ENCODE measurements around the gene MEGF11. TPM values are rescaled to one million over a fixed set of nuclear protein-coding genes. Genes with fewer than 3 reads are reported as not detected.

The MEGF11 gene
- polyA plus RNA-seq, 3 donors, result not detected

DNA sequence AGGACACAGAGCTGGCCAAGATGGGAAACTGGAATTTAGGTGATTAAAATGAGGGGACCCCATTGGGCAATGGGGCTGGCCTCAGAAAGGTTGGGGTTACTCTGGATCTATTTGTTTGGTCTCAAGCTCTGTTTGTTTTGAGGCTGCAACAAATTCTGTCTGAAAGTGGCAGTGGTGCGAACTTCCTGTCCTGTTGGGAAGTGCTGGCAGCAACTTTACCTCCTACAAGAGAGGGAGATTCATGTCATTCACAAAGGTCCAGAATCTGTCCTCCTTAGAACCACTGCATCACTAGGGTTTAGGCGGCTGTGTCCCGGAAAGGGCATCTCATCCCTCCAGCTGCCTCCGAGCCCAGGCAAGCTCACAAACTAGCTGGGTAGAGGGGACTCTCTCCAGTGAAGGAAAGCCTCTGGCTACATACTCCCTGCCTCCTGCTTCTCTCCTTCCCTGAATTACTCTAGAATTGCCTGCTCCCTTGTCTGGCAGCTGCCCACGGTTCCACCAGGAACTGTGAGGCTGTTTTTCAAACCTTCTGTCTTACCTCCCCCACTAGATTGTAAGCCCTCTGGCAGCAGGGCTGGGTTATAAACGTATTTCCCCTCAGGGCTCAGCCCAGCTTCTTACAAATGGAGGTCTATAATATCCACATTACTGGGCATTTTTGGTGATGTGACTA lies 23.6 kb downstream of the MEGF11 start:
- TF ChIP-seq, protein P1, sequence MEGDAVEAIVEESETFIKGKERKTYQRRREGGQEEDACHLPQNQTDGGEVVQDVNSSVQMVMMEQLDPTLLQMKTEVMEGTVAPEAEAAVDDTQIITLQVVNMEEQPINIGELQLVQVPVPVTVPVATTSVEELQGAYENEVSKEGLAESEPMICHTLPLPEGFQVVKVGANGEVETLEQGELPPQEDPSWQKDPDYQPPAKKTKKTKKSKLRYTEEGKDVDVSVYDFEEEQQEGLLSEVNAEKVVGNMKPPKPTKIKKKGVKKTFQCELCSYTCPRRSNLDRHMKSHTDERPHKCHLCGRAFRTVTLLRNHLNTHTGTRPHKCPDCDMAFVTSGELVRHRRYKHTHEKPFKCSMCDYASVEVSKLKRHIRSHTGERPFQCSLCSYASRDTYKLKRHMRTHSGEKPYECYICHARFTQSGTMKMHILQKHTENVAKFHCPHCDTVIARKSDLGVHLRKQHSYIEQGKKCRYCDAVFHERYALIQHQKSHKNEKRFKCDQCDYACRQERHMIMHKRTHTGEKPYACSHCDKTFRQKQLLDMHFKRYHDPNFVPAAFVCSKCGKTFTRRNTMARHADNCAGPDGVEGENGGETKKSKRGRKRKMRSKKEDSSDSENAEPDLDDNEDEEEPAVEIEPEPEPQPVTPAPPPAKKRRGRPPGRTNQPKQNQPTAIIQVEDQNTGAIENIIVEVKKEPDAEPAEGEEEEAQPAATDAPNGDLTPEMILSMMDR (IDR thresholded peaks at IDR 0.05), result no peak
- Histone ChIP-seq H3K27ac (ENCODE audit: low read depth in 1 of 2, low read length in 2 of 2) (no peak overlapping the region), H4K20me1 (ENCODE audit: insufficient read depth, low read length) (no peaks in the 10 kb centered on the region), H3K36me3 (replicated peaks in 1 of 2; ENCODE audit: control insufficient read depth in 1 of 2, insufficient read depth in 2 of 2, low read length in 2 of 2) (no peaks in the 10 kb centered on the region), H3K27me3 (ENCODE audit: control insufficient read depth in 2 of 2, insufficient read depth in 2 of 2, low read length in 2 of 2) (no peaks in the 10 kb centered on the region), H3K9me3 (replicated peaks in 1 of 2; ENCODE audit: control insufficient read depth in 1 of 2, insufficient read depth in 1 of 2, low read length in 2 of 2) (no peaks in the 10 kb centered on the region), H3K79me2 (ENCODE audit: insufficient read depth, low read length) (no peaks in the 10 kb centered on the region), H3K9ac (ENCODE audit: insufficient read depth, low read length, poor library complexity, severe bottlenecking) (no peak overlapping the region), H3K4me2 (replicated peaks; ENCODE audit: extremely low read depth, low read length, poor library complexity, severe bottlenecking) (no peak overlapping the region), H3K4me3 (replicated peaks in 1 of 3; ENCODE audit: low read depth in 2 of 3, low read length in 3 of 3) (no peak overlapping the region), H3K4me1 (ENCODE audit: control insufficient read depth in 1 of 2, insufficient read depth in 2 of 2, low read length in 2 of 2) (no peaks in the 10 kb centered on the region), H2AFZ (ENCODE audit: insufficient read depth, low read depth, low read length, poor library complexity, severe bottlenecking) (no peak overlapping the region)
- Mint-ChIP-seq H3K36me3 (no peaks in the 10 kb centered on the region), H3K27ac (no peak overlapping the region), H3K9me3 (peaks cover 0 to 7% (median 0%) of the 10 kb centered on the region in 7 donors), H3K4me1 (peaks cover 4% of the 10 kb centered on the region), H3K27me3 (ENCODE audit: low read depth in 3 of 3) (peaks cover 2 to 9% (median 3%) of the 10 kb centered on the region in 3 donors), H3K4me3 (no peak overlapping the region)
- 67% methylated on average over 1 of the region's 6 CpGs for WGBS (ENCODE audit: insufficient coverage)
- DNase-seq, result no peak
- intact Hi-C loops (cut with micrococcal nuclease), result no loop called here

DNA sequence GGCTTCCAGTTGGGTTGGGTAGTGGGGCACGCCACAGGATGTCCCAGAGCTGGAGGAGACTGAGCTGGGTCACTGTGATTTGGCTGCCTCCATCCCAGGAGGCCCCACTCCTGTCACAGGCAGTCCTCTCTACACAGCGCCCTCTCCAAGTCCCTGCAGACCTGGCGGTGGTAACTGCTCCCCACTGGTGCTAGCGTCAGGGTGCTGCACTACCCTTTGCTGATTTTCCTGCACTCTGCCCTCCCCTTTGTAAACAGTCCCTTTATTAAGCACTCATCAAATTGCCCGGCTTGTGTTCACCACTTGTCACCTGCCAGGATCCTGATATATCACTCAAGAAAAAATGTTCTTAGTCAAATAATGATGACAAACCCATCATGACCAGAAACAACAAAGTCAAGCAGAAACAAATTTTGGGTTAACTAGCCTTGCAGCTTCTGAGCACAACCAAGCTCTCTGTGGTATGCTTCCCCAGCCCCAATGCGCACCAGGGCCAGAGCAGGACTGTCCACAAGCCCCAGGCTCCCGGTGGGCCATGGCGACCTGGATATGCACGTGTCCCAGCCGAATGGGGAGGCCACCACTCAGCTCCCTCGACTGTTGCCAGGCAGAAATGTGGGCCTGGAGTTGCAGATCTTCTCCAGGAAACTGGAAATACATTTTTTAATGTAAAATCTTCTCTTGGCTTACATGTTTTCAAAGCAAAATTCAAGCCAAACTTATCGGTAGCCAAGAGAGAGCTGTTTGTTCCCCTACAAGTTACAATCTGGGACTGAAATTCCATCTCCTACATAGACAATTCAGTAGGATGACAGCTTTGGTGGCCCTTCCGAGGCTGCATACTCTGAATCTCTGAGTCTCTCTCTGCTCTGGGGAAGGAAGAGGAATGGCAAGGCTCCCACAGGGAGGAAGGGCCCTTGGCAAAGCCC lies 24.5 kb downstream of the MEGF11 start:
- Histone ChIP-seq H3K9me3 (replicated peaks in 1 of 2; ENCODE audit: control insufficient read depth in 1 of 2, insufficient read depth in 1 of 2, low read length in 2 of 2) (no peaks in the 10 kb centered on the region), H4K20me1 (ENCODE audit: insufficient read depth, low read length) (no peaks in the 10 kb centered on the region), H3K9ac (ENCODE audit: insufficient read depth, low read length, poor library complexity, severe bottlenecking) (no peak overlapping the region), H2AFZ (ENCODE audit: insufficient read depth, low read depth, low read length, poor library complexity, severe bottlenecking) (no peak overlapping the region), H3K4me3 (replicated peaks in 1 of 3; ENCODE audit: low read depth in 2 of 3, low read length in 3 of 3) (no peak overlapping the region), H3K27ac (ENCODE audit: low read depth in 1 of 2, low read length in 2 of 2) (no peak overlapping the region), H3K4me1 (ENCODE audit: control insufficient read depth in 1 of 2, insufficient read depth in 2 of 2, low read length in 2 of 2) (no peaks in the 10 kb centered on the region), H3K79me2 (ENCODE audit: insufficient read depth, low read length) (no peaks in the 10 kb centered on the region), H3K27me3 (ENCODE audit: control insufficient read depth in 2 of 2, insufficient read depth in 2 of 2, low read length in 2 of 2) (no peaks in the 10 kb centered on the region), H3K36me3 (replicated peaks in 1 of 2; ENCODE audit: control insufficient read depth in 1 of 2, insufficient read depth in 2 of 2, low read length in 2 of 2) (no peaks in the 10 kb centered on the region), H3K4me2 (replicated peaks; ENCODE audit: extremely low read depth, low read length, poor library complexity, severe bottlenecking) (no peak overlapping the region)
- Mint-ChIP-seq H3K36me3 (no peaks in the 10 kb centered on the region), H3K4me1 (peaks cover 4% of the 10 kb centered on the region), H3K27ac (no peak overlapping the region), H3K4me3 (no peak overlapping the region), H3K9me3 (peaks cover 0 to 6% (median 0%) of the 10 kb centered on the region in 7 donors), H3K27me3 (ENCODE audit: low read depth in 3 of 3) (peaks cover 2 to 9% (median 3%) of the 10 kb centered on the region in 3 donors)
- WGBS (ENCODE audit: insufficient coverage), result 96% methylated on average over 11 of the region's 13 CpGs
- TF ChIP-seq, protein P1 (IDR thresholded peaks at IDR 0.05), result no peak
- intact Hi-C loops (cut with micrococcal nuclease), result no loop called here
- DNase-seq, result no peak
